HG03095 (cell line): ENCODE data around the gene PPP2R1B.
"Not testable (repeated sequence)": the region's sequence is repeated elsewhere in the genome, so short reads cannot be mapped to it uniquely, and the experiment has no call there.

ENCODE experiments used
- ATAC-seq: cut with Tn5 transposase; IDR thresholded peaks from one replicate; pipeline ENCODE4 v1.9.1; 2021; ENCODE audit warnings: moderate library complexity; ENCODE audit not compliant: unreplicated experiment

PPP2R1B gene

DNA sequence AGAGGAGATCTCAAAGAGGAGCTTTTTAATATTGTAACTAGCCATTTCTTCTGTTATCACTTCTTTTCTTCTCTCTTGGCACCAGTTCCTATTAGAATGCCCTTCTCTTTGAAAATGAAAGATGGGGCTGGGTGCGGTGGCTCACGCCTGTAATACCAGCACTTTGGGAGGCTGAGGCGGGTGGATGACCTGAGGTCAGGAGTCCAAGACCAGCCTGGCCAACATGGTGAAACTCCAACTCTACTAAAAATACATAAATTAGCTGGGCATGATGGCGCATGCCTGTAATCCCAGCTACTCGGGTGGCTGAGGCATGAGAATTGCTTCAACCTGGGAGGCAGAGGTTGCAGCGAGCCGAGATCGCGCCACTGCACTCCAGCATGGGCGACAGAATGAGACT, 18.1 kb upstream of the PPP2R1B start:
- not testable (repeated sequence) for ATAC-seq

DNA sequence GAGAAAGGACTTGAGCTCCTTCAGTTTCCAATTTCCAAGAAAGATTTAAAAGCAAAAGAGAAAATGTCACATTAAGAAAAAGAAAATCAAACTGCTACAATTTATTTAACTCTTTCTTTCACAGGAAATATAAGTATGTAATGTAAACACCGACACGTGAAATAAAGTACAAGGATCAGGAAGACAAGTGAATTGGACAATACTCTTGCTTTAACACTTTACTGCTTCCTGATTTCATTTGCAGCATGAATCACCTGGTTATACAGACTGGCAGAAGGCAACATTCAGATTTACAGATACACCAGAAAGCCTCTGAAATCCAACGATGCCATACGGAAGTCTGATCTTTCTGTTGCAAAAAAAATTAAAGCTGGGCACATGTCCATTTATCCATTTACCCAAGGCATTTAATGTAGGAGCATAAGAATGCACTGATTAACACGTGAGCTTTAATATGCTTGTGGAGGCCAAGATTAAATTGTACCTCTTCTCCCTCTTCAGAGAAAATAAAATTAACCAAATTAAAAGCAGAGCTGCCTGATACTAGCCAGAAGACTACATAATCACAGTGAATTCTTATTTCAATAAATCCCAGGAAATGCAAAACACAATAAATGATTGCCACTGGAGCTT, 16.0 kb upstream of the PPP2R1B start:
- ATAC-seq: no peak

- ATAC-seq: no peak
Measured at GRCh38 chr11:111779118-111779517, 12.9 kb upstream of the PPP2R1B start.

GRCh38 chr11:111778047-111778558, 11.9 kb upstream of the PPP2R1B start:
- ATAC-seq: no peak

- no peak for ATAC-seq
Measured at GRCh38 chr11:111777094-111778046, 11.2 kb upstream of the PPP2R1B start.

DNA sequence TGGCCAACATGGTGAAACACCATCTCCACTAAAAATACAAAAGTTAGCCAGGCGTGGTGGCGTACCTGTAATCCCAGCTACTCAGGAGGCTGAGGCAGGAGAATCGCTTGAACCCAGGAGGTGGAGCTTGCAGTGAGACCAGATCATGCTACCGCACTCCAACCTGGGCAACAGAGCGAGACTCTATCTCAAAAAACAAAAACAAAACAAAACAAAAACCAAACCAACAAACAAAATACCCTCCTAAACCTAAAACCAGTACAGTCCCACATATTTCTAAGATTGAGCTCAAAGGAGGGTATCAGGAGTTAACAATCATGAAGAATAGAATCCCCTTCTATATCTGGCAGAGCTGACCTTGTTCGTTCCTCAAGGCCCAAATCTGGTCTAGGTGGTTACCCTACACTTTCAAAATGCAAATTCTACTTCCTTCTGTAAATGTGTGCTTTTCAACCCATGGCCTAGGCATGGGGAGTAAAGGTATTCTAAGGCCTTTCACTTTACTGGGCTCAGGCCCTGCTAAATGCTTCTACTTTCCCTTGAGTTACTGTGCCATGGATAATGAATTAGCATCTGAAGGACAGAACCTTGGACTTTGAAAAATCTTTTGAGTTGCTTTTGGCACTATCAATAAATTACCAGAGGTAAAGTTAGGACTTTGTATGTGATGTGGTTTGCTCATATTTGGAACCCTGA, 10.4 kb upstream of the PPP2R1B start:
- peak; percentile 96 for ATAC-seq

DNA sequence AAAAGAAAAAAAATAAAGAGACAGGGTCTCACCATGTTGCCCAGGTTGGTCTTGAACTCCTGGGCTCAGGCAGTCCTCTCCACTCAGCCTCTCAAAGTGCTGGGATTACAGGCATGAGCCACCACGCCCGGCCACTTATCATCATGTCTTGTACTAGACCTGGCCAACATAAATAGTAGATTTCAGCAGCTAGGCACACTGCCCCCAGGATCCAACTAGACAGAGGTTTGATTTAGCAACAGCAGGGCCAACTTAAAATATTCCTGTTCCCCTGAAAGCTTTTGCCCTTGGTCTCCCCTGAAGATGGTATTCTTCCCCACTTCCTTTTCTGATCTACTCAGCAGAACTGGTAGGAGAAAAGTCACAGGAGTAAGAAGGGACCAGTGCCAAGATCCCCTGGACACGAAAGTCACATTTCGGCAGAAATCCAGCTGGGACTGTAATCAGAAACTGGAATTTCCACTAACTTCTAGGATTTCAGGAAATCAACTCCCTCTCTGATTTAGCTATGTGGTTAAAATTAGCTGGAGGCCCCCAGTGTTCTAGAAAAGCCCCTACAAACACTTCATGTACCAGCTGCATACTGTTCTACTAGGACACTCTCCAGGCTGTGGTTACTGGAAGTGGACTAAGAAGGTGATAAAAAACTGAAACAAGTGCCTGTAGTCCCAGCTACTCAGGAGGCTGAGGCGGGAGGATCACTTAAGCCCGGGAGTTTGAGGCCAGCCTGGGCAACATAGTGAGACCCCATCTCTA, 8.9 kb upstream of the PPP2R1B start:
- no peak for ATAC-seq

DNA sequence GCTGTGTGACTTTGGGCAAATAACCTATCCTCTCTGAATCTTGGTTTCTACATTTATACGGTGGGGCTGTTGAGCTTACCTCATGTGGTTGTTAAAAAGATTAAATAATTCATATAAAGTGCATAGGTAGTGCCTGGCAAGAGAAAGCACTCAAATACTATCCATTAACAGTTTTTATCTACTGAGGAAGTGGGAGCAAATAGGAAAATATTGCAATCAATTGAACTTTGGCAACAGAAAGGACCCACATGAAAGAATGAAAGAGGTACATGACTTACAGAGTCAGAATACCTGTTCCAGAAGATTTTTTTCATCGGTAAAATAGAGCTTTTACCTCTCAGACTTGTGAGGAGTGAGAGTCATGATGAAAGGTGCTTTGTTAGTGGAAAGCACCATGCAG, 6.3 kb upstream of the PPP2R1B start:
- no peak for ATAC-seq

- not testable (repeated sequence) for ATAC-seq
Measured at GRCh38 chr11:111771205-111771604, 5.0 kb upstream of the PPP2R1B start.

DNA sequence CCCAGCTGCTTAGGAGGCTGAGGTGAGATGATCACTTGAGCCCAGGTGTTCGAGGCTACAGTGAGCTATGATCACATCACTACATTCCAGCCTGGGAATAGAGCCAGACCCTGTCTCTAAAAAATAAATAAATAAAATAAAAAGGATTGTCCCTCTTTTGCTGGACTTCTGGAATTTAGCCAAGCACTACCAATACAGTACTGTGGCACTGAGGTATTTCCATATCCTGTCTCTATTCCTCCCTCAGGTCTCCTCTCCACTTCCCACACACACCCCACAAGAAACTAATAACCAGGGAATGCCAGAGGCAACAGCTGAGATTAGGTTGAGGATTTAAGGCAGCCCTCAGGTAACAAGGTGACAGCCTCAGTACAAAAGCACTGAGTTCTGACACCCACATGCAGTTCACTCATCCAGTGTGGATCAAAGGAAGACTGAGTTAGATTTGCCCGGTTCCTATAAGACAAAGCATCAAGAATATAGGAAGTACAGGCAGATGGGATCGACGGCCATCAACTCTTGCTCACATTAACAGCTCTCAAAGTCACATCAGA, 4.5 kb upstream of the PPP2R1B start:
- ATAC-seq: no peak

DNA sequence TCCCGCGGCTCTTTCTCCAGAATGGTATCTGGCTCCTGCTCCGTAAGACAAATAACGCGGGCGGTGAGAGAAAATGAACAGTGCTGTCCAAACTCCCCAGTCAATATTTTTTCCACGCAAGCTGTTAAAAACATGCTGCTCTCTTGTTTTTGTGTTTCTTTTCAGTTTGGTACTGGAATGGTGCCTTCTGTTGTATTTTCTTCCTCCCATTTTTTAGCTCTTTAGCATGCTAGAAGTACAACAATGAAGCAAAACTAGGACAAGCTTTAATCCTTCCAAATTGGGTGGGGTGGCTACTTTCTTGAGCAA, 599 bp upstream of the PPP2R1B start:
- ATAC-seq: no peak

DNA sequence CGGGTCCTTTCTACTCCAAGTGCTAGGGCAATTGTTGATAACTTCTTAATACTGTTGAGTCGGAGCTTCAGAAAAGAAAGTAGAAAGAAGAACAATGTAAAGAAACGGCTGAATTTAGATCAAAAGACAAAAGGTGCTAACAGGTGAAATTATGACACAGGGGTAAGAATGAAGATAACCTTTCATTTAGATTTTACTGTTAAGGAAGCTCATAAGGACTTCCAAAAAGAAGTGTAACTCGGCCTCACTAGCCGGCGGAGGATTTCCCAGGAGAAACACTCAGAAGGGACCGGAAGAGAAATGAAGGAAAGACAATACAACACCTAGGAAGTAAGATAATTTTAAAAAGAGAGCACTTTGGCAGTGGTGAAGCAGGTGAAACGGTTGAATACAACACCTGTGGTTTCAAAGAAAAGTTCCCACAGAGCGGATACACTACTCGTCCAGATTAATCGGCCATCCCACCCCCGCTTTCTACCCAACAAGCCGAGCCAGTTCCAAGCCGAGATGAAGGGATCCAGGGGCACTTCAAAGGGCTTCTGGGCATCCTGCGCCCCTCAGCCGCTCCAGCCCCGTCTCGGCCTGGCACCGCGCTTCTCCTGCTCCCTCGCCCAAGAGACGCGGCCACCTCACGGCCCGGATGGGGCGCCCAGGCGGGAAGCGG, 737 bp downstream of the PPP2R1B start:
- peak; percentile 35 for ATAC-seq

DNA sequence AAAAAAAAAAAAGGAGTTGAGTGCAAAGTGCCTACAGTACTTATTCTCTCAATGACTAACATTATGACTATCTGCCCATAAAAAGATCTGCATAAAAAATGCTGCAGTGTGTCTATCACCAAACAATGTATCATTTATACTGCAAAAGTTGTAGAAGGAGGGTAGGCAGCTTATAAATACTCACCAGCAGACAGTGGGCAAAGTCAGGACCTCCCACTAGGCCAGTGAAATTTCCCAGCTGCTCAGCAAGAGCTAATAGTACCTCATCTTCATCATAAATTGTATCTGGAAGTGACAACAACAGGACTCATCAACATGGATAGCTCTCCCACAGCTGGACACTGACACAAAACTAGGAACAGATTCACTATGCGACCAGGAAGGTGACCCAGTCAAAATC, 1.6 kb downstream of the PPP2R1B start:
- ATAC-seq: no peak

DNA sequence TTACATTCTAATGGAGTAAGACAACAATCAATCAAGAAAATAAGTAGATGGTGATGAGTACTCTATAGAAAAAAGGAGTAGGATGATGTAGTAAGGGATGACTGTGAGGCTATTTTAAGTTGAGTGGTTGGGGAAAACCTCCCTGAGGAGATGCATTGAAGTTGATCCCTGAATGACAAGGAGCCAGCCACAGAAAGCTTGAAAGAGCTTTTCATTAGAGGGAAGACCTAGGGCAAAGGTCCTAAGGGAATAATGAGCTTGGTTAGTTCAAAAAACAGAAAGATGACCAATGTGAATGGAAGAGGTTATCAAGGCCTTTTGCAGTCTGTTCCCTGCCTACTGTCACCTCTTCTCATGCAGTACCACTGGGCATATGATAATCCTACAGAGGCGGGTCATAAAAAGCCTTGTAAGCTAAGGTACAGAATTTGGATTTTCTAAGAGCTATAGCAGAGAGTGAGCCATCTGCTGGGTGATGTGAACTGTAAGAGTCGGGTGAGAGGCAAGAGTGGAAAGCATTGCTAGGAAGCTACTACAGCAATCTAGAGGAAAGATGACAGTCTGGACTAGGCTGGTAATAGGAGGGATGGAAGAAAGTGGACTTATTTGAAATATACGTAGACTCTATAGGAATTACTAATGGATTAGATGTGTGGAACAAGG, 3.1 kb downstream of the PPP2R1B start:
- ATAC-seq: no peak

DNA sequence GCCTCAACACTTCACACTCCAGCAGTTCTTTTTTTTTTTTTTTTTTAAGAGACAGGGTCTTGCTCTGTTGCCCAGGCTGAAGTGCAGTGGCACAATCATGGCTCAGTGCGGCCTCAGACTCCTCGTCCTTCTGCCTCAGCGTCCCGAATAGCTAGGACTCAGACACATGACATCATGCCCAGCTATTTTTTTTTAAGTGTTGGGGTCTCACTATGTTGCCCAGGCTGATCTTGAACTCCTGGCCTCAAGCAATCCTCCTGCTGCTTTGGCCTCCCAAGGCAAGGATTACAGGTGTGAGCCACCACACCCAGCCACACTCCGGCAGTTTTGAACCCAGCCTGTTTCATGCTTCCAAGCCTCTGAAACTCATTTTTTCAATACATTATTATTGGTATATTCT, 3.7 kb downstream of the PPP2R1B start:
- no peak for ATAC-seq

DNA sequence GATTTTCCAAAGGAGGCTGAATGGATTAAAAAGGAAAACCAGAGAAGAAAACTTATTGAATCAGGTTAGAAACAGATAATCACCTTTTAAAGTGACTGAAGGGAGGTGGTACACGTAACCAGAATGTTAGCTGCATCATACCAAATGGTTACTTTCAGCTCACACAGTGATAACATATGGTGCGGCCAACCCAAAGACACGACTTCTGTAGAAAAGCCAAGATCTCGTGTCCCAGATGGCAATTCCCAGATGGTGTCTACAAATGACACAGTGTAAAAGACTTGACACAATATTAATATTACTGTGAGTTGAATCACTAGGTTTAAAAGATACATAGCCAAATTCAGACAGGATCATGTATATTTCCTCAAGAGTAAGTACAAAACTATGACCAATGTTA, 5.2 kb downstream of the PPP2R1B start:
- no peak for ATAC-seq

DNA sequence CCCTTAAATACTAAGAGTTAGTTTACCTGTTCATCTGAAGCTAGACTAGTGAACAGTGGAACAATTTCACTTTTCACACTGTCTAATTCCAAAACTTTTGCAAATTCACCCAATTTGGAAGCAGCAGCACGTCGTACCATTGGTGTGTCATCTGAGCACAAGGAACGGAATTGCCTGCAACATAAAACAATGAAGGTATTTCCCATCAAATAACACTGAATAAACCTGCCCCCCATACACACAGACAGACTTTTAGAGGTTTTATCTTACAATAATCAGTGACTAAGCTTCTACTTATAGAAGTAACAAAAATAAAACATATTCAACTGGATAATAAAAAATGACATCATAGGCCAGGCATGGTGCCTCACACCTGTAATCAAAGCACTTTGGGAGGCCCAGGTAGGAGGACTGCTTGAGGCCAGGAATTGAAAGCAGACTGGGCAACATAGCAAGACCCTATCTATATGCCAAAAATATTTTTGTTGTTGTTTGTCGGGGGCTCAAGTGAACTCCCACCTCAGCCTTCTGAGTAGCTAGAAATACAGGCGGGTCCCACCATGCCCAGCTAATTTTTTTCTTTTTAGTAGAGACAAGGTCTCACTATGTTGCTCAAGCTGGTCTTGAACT, 6.3 kb downstream of the PPP2R1B start:
- no peak for ATAC-seq

GRCh38 chr11:111759376-111759775, 6.8 kb downstream of the PPP2R1B start:
- no peak for ATAC-seq

DNA sequence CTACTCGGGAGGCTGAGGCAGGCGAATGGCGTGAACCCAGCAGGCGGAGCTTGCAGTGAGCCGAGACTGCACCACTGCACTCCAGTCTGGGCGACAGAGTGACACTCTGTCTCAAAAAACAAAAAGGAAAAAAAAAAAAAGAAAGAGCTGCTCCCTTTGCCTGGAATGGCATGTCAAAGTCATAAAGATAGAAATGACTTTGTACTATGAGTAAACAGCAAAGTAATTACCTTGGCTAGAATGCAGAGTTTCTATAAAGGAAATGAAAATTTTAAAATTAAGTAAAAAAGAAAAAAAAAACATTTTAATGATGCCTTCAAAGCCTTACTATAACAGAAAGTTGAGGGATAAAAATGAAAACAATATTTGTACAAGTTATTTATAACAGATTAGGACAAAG, 10.1 kb downstream of the PPP2R1B start:
- ATAC-seq: no peak
